ENCODE data around the gene SCYL1. TPM values are rescaled to one million over a fixed set of nuclear protein-coding genes. Genes with fewer than 3 reads are reported as not detected.

SCYL1 gene
- total RNA-seq, 1 donor from 2014 or later, result 95.8 TPM

DNA sequence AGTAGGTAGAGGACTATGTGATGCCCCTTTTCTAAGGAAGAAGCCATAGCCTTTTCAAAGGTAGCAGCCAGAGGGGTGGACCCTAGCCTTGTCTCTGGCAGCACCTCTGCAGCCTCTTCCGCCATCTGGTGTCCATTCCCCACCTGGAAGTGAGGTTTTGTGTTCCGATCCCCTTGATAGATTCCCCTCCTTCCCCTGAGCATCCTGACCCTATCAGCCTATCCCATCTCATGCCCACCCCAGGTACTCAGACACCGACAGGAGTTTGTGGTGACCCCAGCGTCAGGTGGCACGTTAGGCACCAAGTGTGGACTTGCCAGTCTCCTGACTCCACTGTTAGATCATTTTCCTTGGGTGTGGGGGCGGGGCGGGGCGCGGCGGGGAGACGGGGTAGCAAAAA, 47.1 kb downstream of the SCYL1 start:
- Mint-ChIP-seq H3K4me1 (ENCODE audit: low read depth) (peaks cover 47% of the 10 kb centered on the region), H3K9me3 (no peaks in the 10 kb centered on the region), H3K27me3 (ENCODE audit: low read depth) (no peaks in the 10 kb centered on the region), H3K27ac (peak overlapping the region; percentile 87), H3K4me3 (ENCODE audit: low read depth) (peak overlapping the region; percentile 97), H3K36me3 (ENCODE audit: low read depth) (peaks cover 41% of the 10 kb centered on the region)
- intact Hi-C loops (cut with micrococcal nuclease), result loop anchor here (5.0 to 10.0 kb wide), 5 partner anchors 80 to 545 kb away; partner anchors contain the start of genes CFL1, KAT5, SNX15 and TM7SF2
- DNase-seq (ENCODE audit: low spot score), result no peak

DNA sequence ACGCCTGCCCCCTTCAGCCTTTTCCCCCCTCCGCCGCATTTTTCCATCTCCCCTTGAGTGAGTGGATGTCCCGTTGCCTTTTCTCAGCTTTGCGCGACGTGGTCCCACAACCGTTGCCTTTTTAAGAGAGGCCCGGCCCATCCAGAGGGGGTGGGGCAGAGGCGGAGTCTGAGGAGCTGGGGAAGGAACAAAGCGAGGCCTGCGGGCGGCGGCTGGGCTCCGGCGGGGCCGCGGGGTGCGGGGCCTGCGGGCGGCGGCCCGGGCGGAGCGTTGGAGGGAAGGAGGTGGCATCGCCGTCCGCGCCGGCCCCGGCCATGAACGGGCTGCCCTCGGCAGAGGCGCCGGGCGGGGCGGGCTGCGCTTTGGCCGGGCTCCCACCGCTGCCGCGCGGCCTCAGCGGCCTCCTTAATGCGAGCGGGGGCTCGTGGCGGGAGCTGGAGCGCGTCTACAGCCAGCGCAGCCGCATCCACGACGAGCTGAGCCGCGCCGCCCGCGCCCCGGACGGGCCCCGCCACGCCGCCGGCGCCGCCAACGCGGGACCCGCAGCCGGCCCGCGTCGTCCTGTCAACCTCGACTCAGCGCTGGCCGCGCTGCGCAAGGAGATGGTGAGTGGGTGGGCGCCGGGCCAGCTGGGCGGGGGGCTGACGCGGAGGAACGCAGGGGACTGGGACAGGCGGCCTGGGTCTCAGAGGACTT, 47.6 kb downstream of the SCYL1 start, which contains the start of gene FAM89B:
TSS of gene FAM89B (plus strand) at position 183 of the 696 bp plus-strand sequence. CDS start at position 315, 132 bp downstream.
- intact Hi-C loops (cut with micrococcal nuclease), result loop anchor here (5.0 to 10.0 kb wide), 5 partner anchors 80 to 545 kb away; partner anchors contain the start of genes CFL1, KAT5, SNX15 and TM7SF2
- Mint-ChIP-seq H3K4me1 (ENCODE audit: low read depth) (peaks cover 47% of the 10 kb centered on the region), H3K27me3 (ENCODE audit: low read depth) (no peaks in the 10 kb centered on the region), H3K27ac (peak within 1 kb of the TSS; percentile 87), H3K4me3 (ENCODE audit: low read depth) (peak within 1 kb of the TSS; percentile 97), H3K9me3 (no peaks in the 10 kb centered on the region), H3K36me3 (ENCODE audit: low read depth) (peaks cover 41% of the 10 kb centered on the region)
- DNase-seq (ENCODE audit: low spot score), result peak; percentile 90

DNA sequence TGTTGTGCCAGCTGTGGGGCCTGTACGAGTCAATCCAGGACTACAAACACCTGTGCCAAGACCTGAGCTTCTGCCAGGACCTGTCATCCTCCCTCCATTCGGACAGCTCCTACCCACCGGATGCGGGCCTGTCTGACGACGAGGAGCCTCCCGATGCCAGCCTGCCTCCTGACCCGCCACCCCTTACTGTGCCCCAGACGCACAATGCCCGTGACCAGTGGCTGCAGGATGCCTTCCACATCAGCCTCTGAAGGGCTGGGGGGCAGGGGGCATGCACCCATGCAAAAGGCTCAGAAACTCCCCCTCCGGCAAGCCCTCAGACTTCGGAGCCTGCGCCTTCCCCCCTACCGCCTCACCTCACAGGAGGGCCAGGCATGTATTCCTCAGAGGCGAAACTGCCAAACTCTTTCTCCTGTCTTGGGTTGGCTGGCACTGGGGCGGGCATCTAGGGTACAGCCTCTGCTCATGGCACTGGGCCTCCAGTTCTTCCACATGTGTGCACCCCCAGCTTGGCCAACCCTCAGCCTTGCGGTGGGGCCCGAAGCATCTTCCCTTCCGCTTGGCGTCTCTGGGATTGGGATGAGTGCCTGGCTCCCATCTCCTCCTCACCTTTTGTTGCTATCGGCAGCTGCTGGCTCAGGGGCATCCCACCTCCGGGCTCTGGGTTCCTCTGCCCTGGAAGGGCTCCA, 48.7 kb downstream of the SCYL1 start:
- Mint-ChIP-seq H3K27ac (peak overlapping the region; percentile 85), H3K36me3 (ENCODE audit: low read depth) (peaks cover 41% of the 10 kb centered on the region)
- no peak for DNase-seq (ENCODE audit: low spot score)

DNA sequence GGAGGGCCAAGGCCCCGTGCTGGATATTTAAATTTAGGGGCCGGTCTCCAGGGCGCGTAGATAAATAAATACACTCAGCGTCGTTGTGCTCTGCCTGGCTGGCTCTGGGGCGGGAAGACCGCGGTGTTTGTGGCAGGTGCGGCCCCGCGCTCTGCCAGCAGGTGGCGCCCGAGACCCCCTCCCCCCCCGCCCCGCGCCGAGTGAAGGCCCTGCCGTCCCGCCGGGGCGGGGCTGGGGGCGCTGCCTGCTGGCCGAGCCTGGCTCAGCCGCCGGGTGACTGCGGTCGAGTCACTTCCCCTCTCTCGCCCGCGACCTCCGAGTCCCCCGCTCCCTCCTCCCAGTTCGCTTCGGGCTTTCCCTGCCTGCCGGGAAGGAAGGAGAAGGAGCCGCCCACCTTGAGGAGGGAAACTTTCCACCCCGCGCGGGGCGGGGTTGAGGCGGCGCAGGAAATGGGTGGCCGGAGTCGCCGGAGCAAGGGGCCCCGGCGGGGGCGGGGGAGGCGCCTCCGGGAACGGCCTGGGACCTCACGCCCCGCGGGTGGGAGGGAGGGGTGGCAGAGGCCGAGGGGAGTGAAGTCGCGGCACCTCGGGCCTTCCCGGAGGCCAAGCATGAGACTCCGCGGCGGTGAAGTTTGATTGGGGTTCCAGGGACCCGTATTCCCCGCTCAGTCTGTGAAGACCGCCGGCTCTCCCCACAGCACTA, 49.4 kb downstream of the SCYL1 start:
- Mint-ChIP-seq H3K36me3 (ENCODE audit: low read depth) (peaks cover 43% of the 10 kb centered on the region), H3K4me1 (ENCODE audit: low read depth) (peaks cover 48% of the 10 kb centered on the region), H3K9me3 (no peaks in the 10 kb centered on the region), H3K27me3 (ENCODE audit: low read depth) (no peaks in the 10 kb centered on the region), H3K27ac (peak overlapping the region; percentile 95), H3K4me3 (ENCODE audit: low read depth) (peak overlapping the region; percentile 91)
- intact Hi-C loops (cut with micrococcal nuclease), result loop anchor here (1.0 to 10.0 kb wide), 7 partner anchors 14 to 547 kb away; partner anchors contain the start of genes CFL1, KAT5, SNX15 and TM7SF2
- DNase-seq (ENCODE audit: low spot score), result peak; percentile 88

More for the DNA sequence above, 48.7 kb downstream of the SCYL1 start:
- peaks cover 52% of the 10 kb centered on the region for H3K4me1 Mint-ChIP-seq (ENCODE audit: low read depth)
- H3K9me3 Mint-ChIP-seq, result no peaks in the 10 kb centered on the region
- H3K4me3 Mint-ChIP-seq (ENCODE audit: low read depth), result peak overlapping the region; percentile 84
- intact Hi-C loops (cut with micrococcal nuclease), result loop anchor here (1.0 to 10.0 kb wide), 7 partner anchors 15 to 546 kb away; partner anchors contain the start of genes CFL1, KAT5, SNX15 and TM7SF2
- H3K27me3 Mint-ChIP-seq (ENCODE audit: low read depth), result no peaks in the 10 kb centered on the region

DNA sequence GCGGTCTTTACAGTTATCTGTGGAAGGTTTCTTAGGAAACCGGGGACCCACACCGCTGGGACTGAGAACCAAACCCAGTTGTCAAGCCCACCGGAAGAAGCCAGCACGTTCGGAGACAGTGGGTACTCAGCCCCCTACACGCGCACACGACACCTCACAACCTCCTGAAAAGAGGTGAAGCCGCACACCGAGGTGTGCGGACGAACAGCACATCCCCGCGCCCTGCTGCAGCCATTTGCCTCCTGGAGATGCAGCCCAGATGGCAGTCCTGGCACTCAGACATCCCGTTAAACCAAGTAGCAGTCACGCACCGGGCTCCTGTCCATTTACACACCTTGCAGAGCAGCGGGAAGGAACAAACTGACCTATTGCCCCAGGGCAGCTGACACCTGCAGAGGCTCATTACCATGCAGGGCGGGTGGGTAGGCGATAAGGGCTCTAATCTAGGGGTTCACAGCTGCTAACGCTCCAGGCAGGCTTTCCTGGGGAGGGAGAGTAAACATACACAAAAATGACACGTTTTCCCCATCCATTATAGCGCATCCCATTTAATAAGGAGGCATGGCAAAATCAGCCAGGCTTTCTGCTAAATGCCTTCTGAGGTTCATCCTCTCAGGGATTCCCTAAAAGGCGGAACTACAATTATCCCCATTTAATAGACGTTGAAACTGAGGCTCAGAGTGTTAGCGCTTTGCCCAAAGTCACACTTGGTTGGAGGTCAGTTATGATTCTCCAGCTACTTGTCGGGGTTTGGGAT, 50.1 kb downstream of the SCYL1 start:
- intact Hi-C loops (cut with micrococcal nuclease), result loop anchor here (1.0 to 10.0 kb wide), 9 partner anchors 13 to 548 kb away; partner anchors contain the start of genes CFL1, KAT5, PCNX3 and SNX15
- Mint-ChIP-seq H3K27me3 (ENCODE audit: low read depth) (no peaks in the 10 kb centered on the region), H3K27ac (peak overlapping the region; percentile 95), H3K36me3 (ENCODE audit: low read depth) (peaks cover 50% of the 10 kb centered on the region), H3K4me1 (ENCODE audit: low read depth) (peaks cover 46% of the 10 kb centered on the region), H3K9me3 (no peaks in the 10 kb centered on the region), H3K4me3 (ENCODE audit: low read depth) (peak overlapping the region; percentile 91)
- DNase-seq (ENCODE audit: low spot score), result no peak

DNA sequence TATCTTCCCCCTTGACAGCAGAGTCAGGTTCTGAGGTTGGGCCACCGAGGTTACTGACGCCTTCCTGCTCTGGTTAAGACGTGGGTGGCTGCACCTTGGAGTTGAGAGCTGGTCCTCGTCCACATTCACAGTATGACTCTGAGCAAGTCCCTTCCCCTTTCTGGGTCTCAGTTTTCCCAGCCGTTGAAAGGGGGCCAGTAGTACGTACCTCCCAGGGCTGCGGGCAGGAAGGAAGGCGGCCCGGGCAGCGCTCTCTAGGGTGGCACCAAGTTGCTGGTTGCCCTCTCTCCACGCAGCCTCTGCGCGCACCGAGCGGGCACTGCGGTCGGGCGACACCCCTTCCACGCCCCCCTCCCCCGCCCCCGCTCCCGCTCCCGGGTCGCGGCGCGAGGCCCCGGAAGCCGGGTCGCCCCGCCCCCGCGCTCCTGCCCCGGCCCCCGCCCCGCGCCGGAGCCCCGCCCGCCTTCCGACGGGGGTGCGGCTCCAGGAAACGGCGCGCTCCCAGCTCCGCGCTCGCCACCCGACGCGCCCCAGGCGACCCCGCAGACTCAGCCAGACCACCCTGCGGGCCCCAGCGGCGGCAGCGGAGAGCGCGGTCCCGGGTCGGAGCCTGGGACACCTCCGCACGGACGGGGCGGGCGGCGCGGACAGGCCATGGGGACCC, 50.8 kb downstream of the SCYL1 start, which contains the start of gene EHBP1L1:
TSS of gene EHBP1L1 (plus strand) at position 486 of the 664 bp plus-strand sequence. CDS start 250 bp downstream, outside the sequence.
- Mint-ChIP-seq H3K4me3 (ENCODE audit: low read depth) (peak within 1 kb of the TSS; percentile 91), H3K27ac (peak within 1 kb of the TSS; percentile 95), H3K27me3 (ENCODE audit: low read depth) (no peaks in the 10 kb centered on the region), H3K9me3 (no peaks in the 10 kb centered on the region), H3K4me1 (ENCODE audit: low read depth) (peaks cover 46% of the 10 kb centered on the region), H3K36me3 (ENCODE audit: low read depth) (peaks cover 52% of the 10 kb centered on the region)
- intact Hi-C loops (cut with micrococcal nuclease), result loop anchor here (1.0 to 10.0 kb wide), 5 partner anchors 29 to 461 kb away; partner anchors contain the start of genes CFL1, PCNX3, TM7SF2 and ZNHIT2
- DNase-seq (ENCODE audit: low spot score), result peak; percentile 76

DNA sequence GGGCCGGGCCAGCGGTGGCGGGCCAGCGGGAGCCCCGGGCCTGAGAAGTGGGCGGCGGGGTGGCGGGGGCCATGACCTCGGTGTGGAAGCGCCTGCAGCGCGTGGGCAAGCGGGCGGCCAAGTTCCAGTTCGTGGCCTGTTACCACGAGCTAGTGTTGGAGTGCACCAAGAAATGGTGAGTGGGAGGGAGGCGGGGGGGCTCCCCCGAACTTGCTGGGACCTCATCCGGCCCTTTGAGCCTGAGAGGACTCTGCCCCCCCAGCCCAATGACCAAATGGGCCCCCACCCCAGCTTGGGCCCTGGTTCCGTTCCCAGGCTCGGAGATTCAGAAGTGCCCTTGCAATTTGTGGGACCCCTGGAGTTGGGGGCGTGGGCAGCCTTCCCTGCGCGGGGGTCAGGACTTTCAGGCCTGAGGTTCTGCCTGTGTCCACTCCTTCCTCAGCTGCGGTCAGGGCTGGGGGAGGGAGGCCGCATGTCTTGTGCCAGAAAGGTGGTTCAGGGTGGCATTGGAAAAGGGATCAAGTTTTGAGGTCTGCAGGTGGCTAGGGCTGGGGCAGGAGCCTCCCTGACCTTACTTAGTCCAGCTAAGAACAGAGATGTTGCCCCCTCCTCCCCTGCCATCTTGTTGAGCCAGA, 51.5 kb downstream of the SCYL1 start:
- H3K4me1 Mint-ChIP-seq (ENCODE audit: low read depth), result peaks cover 44% of the 10 kb centered on the region
- no peaks in the 10 kb centered on the region for H3K27me3 Mint-ChIP-seq (ENCODE audit: low read depth)
- no peaks in the 10 kb centered on the region for H3K9me3 Mint-ChIP-seq
- H3K4me3 Mint-ChIP-seq (ENCODE audit: low read depth), result peak overlapping the region; percentile 90
- DNase-seq (ENCODE audit: low spot score), result no peak
- peak overlapping the region; percentile 75 for H3K27ac Mint-ChIP-seq
- intact Hi-C loops (cut with micrococcal nuclease), result loop anchor here (10.0 kb wide), 2 partner anchors 278 to 462 kb away; partner anchors contain the start of genes CFL1, TM7SF2 and ZNHIT2
- peaks cover 58% of the 10 kb centered on the region for H3K36me3 Mint-ChIP-seq (ENCODE audit: low read depth)

DNA sequence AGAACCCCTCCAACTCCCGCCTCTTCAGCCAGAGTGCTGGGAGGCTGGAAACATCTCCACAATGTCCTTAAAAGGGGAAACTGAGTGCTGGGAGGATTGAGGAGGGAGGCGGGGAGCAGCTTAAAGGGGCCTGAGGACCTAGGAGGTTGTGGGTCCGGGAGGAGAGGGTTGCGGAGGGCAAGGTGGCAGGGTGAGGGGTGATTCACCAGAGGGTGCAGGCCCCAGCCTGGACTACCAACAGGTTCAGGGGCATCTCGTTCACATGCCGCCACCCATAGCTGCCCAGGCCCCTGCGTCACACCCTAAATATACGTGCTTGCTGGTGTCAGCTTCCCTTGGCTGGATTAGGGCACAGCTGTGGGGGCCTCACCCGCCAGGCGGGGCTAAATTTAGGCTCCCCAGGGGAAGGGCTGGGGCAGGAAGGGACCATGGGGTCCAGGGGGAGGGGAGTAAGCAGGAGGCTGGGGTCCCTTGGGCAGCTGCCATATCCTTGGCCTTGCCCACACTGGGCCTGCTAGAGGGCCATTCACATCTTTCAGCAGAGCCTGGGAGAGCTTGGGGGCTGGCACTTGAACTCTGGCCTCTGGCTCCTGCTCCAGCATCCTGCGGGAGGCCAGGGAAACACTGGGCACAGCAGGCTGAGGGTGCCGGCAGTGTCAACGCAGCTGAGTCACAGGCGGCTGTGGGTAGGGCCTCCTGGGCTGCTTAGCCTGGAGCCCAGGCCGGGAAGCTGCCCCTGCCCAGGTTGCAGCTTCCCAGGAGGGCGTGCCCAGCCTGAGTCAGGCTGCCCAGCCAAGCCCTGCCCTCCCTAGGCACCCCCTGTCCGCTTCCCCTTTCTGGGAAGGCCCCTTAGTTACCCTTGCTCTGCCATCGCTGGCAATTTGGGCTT, 52.2 kb downstream of the SCYL1 start:
- Mint-ChIP-seq H3K27ac (peak overlapping the region; percentile 75), H3K27me3 (ENCODE audit: low read depth) (no peaks in the 10 kb centered on the region), H3K9me3 (no peaks in the 10 kb centered on the region), H3K36me3 (ENCODE audit: low read depth) (peaks cover 60% of the 10 kb centered on the region), H3K4me3 (ENCODE audit: low read depth) (peak overlapping the region; percentile 90), H3K4me1 (ENCODE audit: low read depth) (peaks cover 37% of the 10 kb centered on the region)
- no peak for DNase-seq (ENCODE audit: low spot score)
- intact Hi-C loops (cut with micrococcal nuclease), result loop anchor here (10.0 kb wide), 2 partner anchors 278 to 462 kb away; partner anchors contain the start of genes CFL1, TM7SF2 and ZNHIT2

DNA sequence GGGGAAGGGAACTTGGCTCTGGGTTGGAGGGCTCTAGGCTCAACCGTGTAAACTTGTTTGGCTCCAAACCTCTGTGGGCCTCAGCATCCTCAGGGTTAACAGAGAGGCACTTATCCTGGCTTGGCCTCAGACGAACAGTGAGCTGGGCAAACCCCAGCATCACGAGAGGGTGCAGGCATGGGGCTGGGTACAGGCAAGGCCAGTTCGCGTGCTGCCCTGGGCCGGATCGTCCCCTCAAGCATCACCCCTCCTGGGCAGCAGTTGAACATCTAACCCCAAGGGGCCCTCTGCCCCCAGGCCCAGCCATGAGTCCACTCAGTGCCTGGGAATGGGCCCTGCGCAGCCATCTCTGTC, 52.9 kb downstream of the SCYL1 start:
- no peaks in the 10 kb centered on the region for H3K9me3 Mint-ChIP-seq
- H3K4me1 Mint-ChIP-seq (ENCODE audit: low read depth), result peaks cover 35% of the 10 kb centered on the region
- H3K27ac Mint-ChIP-seq, result no peak overlapping the region
- DNase-seq (ENCODE audit: low spot score), result no peak
- peaks cover 63% of the 10 kb centered on the region for H3K36me3 Mint-ChIP-seq (ENCODE audit: low read depth)
- intact Hi-C loops (cut with micrococcal nuclease), result loop anchor here (10.0 kb wide), 2 partner anchors 277 to 463 kb away; partner anchors contain the start of genes CFL1, TM7SF2 and ZNHIT2
- no peaks in the 10 kb centered on the region for H3K27me3 Mint-ChIP-seq (ENCODE audit: low read depth)
- H3K4me3 Mint-ChIP-seq (ENCODE audit: low read depth), result peak overlapping the region; percentile 75

DNA sequence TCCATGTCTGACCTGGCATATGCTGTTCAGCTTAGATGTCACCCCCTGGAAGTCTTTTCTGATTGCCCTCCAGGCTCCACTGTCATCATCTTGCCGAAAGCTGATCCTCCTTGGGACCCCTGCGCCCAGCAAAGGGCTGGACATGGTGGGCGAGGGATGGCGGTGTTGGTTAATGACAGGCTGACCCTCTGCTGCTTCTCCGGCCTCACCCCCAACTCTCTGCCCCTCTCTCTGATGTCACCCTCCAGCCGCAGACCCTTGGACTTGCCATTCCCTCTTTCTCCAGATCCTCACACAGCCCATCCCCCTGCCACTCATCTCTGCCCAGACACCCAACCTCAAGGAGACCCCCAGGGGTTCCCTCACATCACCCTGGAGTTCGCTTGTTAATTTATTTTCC, 53.3 kb downstream of the SCYL1 start:
- intact Hi-C loops (cut with micrococcal nuclease), result loop anchor here (10.0 kb wide), 2 partner anchors 277 to 463 kb away; partner anchors contain the start of genes CFL1, TM7SF2 and ZNHIT2
- peaks cover 35% of the 10 kb centered on the region for H3K4me1 Mint-ChIP-seq (ENCODE audit: low read depth)

More for the DNA sequence above, 53.3 kb downstream of the SCYL1 start:
- Mint-ChIP-seq H3K27ac (peak overlapping the region; percentile 64), H3K9me3 (no peaks in the 10 kb centered on the region), H3K36me3 (ENCODE audit: low read depth) (peaks cover 64% of the 10 kb centered on the region), H3K4me3 (ENCODE audit: low read depth) (peak overlapping the region; percentile 75), H3K27me3 (ENCODE audit: low read depth) (no peaks in the 10 kb centered on the region)
- no peak for DNase-seq (ENCODE audit: low spot score)
